Hematopoietic multipotent progenitor cell treated with erythropoietin and hydrocortisone succinate and interleukin-3 and kit ligand, for 8 days (in vitro differentiated cells): Measurements from ENCODE around the gene BPIFB2.

Experiments used
- DNase-seq: peaks from one replicate; pipeline ENCODE4 v3.0.0-alpha.2; 2015

Gene BPIFB2

GRCh38 chr20:33071198-33071597, 63.7 kb downstream of the BPIFB2 start:
- no peak for DNase-seq

GRCh38 chr20:33072362-33072761, 64.9 kb downstream of the BPIFB2 start:
- no peak for DNase-seq

GRCh38 chr20:33072813-33073212, 65.3 kb downstream of the BPIFB2 start:
- DNase-seq, result no peak
